Heart left ventricle (tissue), 13 donors: ENCODE results near the gene WRAP73.

ENCODE experiments used
- CTCF ChIP-seq, 12 donors: fragments of 200-600 bp; sonication (generic) in 4 of 12; IDR thresholded peaks; one replicate each; pipeline versions ENCODE4 v1.5.0 to v1.8.0; 2018 to 2022; ENCODE audit warnings: antibody characterized with exemption in 12 of 12, mild to moderate bottlenecking in 5 of 12
- POLR2A ChIP-seq, 2 donors: fragments of 450-650 bp; IDR thresholded peaks; one replicate each; pipeline ENCODE4 v1.6.1; 2017; ENCODE audit warnings: antibody characterized with exemption in 2 of 2, mild to moderate bottlenecking in 2 of 2, moderate library complexity in 2 of 2
- donor health status: ischemic (EF 13 %, LVEDD 7.1; RV severe dilation, severe dysfunction).
- donor health status: DM: no; HTN: yes; CAD: no.
- donor health status: DM: no; HTN: no; CAD: no.
- donor health status: ischemic (EF 25% LVEDD 6.9; RV normal size, moderate dysfunction).
- donor health status: ischemic (EF 25% LVEDD 5.7; RV mildly dilated, moderate dysfunction).
- donor health status: ischemic (EF 35%, LVEDD 5.7; RV mildly dilated, moderate dysfunction).
- donor health status: nonischemic (EF 11% LVEDD 7.7; RV severe dilation, severe dysfunction).
- donor health status: DM: yes; HTN: yes; CAD: no.
- donor health status: PGD.
- donor health status: ischemic (EF 29% LVEDD 5.4; RV normal size, mild dysfunction).
- donor health status: nonischemic (EF 23%, LVEDD 6.1; RV moderate dilation, normal function).

- TF ChIP-seq CTCF (IDR thresholded peaks at IDR 0.05): no peak
- TF ChIP-seq POLR2A (IDR thresholded peaks at IDR 0.05): no peak
Measured at GRCh38 chr1:3677484-3677883, 27.6 kb upstream of the WRAP73 start.
